KG1 (cell line): ENCODE data around the gene LRP1B.

Experiments
- DNase-seq: peaks from one replicate; lab custom pipeline; 2025; lab: John Stamatoyannopoulos, UW

Gene LRP1B

DNA sequence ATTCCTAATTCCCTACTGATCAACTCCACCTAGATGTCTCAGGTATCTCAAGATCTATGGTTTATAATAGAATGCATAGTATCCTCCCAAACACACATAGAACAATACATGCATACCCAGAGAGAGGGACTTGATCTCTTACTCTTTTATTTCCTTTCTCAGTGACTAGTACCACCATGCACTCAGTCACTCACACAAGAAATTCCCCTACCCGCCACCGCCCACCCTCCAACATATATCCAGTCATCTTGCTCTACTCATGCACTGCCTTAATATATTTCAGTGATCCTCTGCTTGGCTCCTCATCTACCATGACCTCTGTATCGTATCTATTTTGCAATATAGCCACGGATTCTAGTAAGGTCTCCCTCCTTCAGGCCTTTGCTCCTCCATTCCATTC, 996.9 kb downstream of the LRP1B start:
- DNase-seq = no peak

DNA sequence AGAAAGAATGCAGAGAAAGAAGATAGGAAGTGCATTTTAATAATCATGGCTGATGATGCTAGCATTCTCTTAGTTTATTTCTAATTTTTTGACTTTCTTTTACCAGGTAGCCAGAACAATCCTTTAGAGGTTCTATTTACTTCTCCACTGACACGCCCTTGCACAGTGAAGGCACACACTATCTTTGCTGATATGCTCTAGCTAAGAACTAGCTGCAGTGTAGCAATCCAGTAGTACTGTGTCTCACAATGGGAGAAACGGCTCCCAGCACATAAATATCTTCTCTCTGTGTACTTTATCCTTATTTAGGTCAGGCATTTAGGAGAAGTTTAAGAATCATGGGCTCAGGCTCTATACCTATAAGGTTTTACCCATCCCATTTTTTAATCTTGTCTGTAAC, 1005.4 kb downstream of the LRP1B start:
- DNase-seq = no peak

DNA sequence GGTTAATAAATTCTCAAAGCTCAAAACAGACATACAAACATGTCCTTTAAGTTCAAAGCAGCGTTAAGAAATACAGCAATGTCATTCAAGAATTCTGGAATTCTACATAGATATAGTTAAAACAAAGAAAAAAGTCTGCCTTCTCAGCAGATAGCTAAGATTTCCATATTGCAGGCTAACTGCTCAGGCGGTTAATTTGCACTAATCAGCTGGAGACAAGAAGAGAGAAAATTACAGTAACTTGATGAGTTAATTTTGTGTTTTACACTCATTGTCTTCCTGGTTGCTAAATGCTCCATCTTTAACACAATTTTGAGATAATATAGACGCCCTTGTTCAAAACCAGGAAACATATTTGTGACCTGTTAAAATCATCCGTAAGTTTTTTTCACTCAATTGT, 1012.0 kb downstream of the LRP1B start:
- no peak for DNase-seq

- DNase-seq = no peak
Observed at GRCh38 chr2:141113301-141113700, 1017.5 kb downstream of the LRP1B start.

- no peak for DNase-seq
Observed at GRCh38 chr2:141109633-141110032, 1021.2 kb downstream of the LRP1B start.

DNA sequence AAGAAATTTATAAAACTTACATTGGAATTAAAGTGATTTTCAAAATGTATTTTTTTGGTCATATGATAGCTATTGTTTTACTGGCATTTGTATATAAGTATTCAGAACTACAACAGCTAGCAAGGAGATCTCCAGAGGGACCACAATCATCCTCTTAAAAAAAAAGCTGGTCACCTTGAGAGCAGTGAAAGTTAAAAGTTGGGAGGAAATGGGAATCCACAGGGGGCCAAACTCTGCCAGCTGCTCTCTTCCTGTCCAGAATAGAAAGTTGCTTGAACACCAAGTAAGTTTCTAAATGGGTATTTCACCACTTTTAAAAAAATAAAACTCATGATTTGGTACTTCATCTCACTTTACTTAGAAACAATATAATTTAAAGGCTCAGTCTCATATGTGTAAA, 1025.1 kb downstream of the LRP1B start:
- no peak for DNase-seq

DNA sequence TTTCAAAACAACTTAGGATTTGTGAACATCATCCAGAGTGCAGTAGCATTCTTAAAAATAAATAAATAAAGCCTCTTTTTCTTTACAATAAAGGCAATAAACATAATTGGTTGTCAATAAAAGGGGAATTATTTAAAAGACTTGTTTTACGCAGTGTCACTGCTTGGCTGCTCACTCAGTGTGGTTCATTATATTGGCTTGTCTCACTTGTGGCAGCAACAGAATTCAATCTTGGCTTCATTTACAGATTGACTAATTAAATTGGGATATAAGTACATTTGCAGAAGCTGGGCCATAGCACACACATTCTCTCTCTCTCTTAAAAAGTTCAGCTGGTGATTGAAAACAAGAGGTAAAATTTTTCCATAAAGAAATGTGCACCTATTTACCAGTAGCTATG, 1027.6 kb downstream of the LRP1B start:
- no peak for DNase-seq

DNA sequence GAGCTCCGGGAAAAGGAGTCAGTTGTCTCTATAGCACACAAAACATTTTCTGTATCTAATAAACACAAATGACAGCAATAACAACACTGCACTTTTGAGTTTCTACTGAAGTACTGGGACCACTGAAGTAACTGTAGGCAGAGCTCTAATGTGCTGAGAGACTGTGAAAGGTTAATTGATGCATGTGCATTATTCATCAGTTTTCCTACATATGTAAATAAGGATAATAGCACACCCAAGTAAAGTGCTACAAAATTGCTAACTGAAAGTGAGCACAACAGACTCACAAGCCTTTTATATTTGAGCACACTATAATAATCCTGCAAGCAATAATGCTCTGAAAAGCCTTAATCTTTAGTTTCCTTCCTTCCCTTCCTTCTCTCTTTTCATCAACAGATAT, 1051.6 kb downstream of the LRP1B start:
- DNase-seq = no peak

- DNase-seq = no peak
Observed at GRCh38 chr2:141075753-141076152, 1055.1 kb downstream of the LRP1B start.

- no peak for DNase-seq
Observed at GRCh38 chr2:141068053-141068682, 1062.6 kb downstream of the LRP1B start.

GRCh38 chr2:141065042-141065441, 1065.8 kb downstream of the LRP1B start:
- no peak for DNase-seq

- DNase-seq = no peak
Observed at GRCh38 chr2:141063406-141063805, 1067.4 kb downstream of the LRP1B start.

DNA sequence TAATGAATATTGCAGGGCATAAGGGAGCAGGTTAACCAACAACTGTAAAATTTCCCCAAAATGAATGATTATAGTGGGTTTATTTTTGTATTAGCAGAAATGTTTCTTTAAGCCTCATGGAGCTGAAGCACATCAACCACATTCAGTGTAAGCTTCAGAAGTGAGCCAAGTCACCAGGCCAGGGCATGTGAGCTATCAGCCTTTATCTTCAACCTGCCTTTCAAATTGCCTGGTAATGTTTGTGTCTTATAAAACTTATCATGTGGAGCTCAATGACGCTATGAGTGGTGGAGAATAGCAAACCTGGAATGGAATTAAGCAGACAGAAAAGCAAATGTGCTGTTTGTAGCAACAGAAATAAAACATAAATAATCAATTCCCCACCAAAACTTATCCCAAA, 1068.4 kb downstream of the LRP1B start:
- DNase-seq = no peak

- no peak for DNase-seq
Observed at GRCh38 chr2:141062031-141062430, 1068.8 kb downstream of the LRP1B start.

DNA sequence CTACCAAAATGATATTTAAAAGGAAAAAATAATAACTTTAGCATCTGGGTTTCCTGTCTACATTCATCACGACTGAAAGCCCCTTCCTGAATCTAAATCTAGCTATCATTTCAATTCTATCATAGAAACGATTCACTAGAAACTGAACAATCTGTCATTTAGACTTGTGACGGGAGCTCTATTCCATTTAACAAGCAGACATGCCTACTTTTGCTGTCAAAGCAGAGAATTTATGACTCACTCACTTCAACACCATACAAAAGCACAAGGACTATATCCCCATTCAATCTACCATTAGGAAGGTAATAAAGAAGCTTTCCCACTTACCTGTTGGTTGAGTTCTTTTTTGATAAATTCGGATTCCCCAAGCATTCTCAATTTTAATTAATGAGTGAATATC, 1072.3 kb downstream of the LRP1B start:
- no peak for DNase-seq

- DNase-seq = no peak
Observed at GRCh38 chr2:141055531-141055930, 1075.3 kb downstream of the LRP1B start.

DNA sequence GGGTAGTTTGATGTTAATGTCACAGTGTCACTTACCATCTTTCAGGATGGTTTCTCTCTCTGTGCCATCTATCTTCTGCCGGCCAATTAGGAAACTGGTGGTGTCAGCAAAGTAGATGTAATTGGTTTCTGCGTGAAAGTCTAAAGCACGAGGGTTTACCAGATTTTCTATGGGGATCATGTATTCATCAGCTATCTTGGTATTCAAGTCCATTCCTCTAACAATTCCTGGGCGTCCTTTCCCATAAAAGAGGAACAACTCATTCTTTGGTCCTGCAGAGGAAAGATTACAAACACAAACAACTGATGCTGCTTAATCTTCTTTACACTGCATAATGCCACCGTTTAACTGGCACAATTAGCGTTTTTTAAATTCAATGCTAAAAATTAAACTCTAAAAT, 1081.9 kb downstream of the LRP1B start:
- DNase-seq = no peak

DNA sequence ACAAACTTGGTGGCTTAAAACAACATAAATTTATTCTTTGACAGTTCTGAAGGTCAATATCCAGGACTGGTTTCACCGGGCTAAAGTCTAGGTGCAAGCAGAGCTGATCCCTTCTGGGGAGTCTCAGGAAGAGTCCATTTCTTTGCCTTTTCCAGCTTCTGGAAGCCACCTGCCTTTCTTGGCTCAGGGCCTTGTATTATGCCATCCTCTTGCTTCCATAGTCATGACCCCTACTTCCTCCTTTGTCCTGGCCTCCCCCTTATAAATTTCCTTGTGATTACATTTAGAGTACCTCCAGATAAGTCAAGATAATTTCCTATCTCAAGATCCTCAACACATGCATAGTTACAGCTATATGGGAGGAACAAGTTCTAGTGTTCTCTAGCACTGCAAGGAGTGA, 1089.5 kb downstream of the LRP1B start:
- no peak for DNase-seq

DNA sequence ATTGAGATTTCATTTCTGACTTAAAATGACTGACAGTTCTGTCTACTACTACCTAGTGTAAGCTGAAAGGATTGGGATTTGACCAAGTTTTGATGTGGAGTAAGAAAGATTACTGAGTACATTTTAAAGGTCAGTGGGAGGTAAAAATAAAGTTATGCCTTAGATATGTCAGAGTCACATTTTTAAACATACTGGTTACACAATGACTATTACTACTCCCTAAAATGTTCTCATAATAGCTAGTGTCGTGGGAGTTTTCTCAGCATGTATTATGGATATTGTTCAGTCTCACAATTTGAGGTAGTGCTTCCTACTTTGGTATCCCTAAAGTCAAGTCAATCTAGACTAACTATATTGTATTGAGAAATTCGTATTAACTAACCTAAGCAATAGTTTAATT, 1092.5 kb downstream of the LRP1B start:
- DNase-seq = no peak

DNA sequence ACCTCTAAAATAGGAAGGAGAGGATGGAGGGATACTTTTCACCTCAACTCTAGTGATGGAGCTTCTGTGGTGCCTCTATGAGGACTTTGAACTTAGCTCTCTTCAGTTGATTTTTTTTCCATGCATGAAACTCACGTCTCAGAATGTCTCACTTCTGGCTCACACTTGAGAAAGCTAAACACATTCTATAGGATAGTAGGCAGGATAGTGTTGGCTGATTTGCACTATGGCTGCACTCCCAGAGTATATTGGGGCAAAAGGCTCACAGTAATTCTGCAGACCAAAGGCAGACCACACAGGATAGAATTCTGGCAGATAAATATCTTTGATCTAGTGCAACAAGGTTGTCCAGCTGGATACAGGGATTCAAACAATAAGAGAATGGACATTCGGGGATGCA, 1093.5 kb downstream of the LRP1B start:
- no peak for DNase-seq

GRCh38 chr2:141035846-141036420, 1094.9 kb downstream of the LRP1B start:
- DNase-seq = no peak

DNA sequence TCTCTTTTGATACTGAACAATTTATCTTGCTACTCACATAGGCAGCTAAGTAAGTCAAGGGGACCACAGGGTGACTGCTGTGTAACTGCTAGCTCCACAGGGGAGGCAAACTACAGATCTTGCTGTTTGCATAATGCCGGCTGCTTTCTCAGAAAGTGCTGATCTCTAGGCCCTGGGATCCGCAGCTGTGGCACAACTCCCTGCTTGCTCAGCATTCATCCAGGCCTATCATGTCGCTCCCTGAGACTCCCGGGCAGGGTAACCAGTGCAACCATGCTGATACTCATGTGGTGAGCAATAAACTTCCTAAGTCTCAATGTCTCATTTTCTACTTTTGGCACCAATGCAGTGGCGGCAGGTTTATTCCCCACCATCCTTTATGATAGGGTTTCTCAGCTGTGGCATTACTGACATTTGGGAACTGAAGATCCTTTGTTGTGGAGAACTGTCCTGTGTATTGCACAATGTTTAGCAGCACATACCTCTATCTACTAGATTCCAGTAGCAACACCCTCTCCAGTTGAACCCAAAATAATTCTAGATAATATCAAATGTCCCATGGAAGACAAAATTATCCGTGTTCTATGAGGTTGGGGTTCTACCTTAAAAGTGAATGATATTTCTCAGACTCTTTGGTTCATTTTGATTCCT, 1101.3 kb downstream of the LRP1B start:
- no peak for DNase-seq

DNA sequence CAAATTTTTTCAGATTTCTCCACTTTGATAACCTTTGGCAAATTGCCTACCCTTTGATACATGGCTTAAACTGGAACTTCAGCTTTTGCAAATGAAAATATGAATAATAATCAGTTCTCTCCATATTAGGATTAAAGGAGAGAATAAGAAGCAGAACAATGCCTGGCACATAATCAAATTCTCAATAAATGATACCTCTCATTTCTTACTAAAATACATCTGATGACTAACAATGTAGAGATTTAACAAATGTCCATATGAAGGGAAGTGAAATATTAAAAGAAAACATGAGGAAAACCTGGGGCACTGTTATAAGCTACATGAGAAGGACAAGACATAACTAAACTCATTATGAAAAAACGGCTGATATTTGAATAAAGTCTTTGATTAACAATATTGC, 1103.6 kb downstream of the LRP1B start:
- no peak for DNase-seq

DNA sequence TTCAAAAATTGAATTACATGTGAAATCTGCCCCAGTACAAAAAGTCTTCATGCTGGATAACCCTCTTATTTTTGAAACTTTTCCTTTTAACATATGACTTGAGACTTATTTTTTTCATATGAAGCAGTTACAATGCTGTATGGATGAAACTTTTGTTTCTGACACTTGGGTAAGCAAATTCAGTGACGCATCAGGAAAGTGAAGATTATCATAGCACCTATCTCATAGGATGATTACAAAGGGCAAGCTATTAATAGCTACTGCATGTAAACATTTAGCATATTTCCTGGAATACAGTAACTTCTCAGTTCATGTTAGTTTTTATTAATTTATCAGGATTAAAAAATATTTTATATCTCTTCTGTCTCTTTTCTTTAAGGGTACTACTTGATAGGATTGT, 1109.2 kb downstream of the LRP1B start:
- DNase-seq = no peak
